Fibroblast of skin of right quadriceps (primary cell): ENCODE data around the gene C5.
"Not testable (repeated sequence)": the region's sequence is repeated elsewhere in the genome, so short reads cannot be mapped to it uniquely, and the experiment has no call there.

Source experiments
- DNase-seq: peaks from one replicate; pipeline ENCODE4 v3.0.0-alpha.2; 2013

Gene C5

DNA sequence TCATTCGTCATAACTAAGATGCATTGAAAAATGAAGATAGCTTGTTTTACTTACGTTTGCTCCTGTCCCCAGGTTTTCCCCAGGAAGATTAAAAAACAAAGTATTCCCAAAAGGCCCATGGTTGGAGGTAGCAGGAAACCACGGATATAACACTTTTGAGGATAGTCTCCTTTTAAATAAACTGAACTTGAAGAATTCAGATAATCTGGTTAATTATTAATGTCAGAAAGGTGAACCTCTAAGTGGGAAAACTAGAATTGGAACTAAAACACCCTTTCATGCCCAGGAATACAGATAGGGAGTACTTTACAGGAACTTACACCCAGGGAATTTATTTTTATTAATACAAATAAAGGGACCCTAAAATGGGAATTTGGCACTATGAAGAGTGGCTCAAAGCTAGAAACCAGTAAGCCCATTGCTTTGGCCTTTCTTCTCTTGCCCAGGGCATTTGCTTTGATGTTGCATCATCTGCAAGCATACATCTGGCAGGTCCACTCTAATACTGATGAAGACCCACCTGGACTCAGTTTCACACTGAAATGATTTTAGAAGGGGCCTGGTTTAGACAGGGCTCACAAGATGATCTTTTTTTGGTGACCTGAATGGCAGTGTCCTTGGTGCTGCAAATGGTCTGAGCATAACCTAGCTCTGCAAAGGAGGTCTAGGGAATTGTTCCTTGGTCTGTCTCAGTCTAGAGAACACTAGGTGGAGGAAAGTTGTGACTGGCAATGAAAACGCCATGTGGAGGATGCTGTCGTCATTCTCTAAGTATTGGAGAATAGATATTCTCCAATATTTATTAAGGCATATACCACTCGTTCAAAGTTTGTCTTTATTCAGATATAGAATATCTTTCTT is at the start of gene C5:
Gene C5, minus strand, starts transcription at position 148 of the 861 bp plus-strand sequence. Its CDS starts 29 bp downstream, at position 119.
- no peak for DNase-seq

DNA sequence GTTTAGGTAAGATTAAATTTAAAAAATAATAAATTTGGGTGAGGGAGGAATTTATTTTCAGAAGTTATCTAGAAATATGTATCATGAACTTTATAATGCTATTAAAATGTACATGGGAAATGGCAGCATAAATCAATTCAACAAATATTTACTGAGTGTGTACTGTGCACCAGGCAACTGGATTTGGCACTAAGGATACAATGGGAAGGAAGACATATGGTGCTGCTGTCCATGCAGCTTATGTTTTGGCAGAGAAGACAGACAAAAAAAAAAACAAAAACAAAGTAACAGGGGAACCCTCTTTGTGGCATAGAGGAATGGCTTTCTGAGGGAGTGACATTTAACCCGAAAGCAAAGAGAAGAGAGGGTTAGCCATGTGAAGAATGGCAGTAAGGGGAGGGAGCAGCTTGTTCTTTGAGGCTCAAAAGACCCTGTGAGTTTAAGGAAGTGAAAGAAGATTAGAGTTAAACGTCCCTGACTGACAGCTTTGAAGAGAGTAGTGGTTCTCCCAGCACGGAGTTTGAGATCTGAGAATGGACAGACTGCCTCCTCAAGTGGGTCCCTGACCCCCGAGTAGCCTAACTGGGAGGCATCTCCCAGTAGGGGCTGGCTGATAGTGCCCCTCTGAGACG is 48.6 kb upstream of the C5 start:
- no peak for DNase-seq

DNA sequence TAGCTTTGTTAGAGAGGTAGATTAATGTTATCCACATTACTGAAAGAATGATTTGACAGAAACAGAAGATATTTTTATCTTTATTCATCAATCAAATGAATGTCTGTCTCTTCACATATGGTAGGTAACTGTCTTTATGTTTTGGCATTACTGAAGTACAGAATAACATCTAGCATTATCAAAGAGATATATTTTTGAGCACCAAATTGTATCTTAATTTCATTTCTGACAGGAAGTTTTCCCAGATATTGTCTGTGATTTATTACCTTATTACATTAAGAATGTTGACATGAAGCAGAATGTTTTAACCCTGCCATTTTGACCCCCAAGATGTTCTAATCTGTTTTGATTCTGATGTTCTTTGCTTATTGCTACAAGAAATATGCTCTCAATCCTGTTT is 45.0 kb upstream of the C5 start:
- DNase-seq, result no peak

DNA sequence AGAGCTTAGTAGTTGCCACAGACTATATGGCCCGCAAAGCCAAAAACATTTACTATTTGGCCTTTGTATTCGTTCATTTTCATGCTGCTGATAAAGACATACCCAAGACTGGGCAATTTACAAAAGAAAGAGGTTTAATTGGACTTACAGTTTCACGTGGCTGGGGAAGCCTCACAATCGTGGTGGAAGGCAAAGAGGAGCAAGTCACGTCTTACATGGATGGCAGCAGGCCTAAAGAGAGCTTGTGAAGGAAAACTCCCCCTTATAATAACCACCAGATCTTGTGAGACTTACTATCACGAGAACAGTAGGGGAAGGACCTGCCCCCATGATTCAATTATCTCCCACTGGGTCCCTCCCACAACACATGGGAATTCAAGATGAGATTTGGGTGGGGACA is 40.7 kb upstream of the C5 start:
- not testable (repeated sequence) for DNase-seq

DNA sequence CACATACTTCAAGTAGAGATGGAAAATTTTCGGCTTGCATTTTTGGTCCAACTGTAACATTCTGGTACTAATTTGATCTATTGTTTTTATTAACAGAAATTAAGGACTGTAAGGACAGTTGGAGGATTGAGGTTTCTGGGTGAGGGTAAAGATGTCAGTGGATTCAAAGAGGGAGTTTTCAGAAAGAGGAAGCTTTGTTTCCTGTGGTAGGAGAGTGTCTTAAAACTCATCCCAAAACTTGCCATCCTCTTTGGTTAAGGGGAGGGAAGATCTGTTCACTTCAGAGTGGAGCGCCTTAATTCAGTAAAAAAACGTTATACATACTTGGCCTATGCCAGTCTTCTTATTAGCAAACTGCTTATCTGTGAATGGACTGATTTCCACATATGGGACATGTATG is 38.5 kb upstream of the C5 start:
- DNase-seq, result no peak

DNA sequence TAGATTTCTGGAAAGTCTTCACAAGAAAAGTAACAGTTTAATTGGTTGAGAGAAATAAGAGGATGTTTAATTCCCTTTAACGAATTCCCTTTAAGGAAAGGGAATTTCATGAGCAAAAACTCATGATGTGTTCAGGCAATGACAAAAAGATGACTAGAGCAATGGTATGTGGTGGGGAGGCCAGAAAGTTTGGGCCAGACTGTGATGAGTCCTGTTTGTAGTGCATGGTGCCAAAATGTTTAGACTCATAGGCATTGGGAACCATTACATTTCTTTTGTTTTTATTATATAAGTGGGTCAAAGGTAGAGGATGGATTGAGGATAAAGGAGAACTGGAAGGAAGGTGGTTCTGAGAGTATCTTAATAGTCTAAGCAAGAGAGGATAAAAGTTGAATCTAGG is 35.6 kb upstream of the C5 start:
- DNase-seq, result peak; percentile 14

DNA sequence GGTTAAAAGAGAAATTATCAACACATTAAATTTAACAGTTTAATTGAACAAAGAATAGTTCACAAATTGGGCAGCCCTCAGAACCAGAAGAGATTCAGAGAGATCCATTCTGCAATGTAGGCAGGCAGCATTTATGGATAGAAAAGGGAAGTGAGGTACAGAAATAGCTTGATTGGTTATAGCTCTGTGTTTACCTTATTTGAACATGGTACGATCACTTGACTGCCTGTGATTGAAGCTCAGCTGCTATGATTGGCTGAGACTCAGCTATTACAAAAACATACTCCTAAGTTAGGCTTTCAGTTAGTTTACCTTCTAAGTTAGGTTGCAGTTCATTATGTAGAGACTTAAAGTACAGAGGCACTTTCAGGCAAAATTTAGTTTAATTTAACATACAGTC is 32.0 kb upstream of the C5 start:
- DNase-seq, result no peak

DNA sequence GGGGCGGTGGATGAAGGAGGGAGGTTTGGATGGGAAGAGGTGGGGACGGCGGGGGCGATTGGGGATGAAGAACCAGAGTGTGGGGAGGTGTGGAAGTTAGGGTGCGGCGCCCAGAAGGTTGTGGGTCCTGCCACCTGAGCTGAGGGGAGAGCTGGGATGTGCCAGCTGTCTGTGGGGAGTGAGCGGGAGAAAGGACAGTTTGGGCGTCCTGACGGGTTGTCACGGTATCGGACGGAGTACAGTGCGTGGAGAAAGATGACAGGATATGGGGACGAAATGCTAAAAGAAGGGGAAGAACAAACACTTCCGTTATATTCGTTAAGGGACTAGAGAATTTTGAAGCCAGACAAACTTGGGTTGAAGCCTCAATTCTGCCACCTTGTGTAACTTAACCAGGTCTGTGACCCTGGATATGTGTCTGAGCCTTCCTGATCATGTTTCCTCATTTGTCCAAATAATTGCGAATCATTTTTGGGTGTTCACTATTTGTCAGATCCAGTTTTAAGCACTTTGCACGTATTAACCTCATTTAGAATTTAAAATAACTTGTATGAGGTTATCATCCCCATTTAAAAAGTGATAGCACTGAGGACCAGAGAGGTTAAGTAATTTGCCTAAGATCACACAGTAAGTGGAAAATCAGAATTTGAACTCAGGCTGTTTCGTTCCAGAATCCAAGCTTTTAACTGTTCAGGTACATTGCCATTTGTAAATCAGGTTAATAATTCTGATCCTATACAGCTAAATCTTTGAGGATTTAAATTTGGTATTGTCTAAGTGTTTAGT is 25.4 kb upstream of the C5 start:
- DNase-seq, result no peak

DNA sequence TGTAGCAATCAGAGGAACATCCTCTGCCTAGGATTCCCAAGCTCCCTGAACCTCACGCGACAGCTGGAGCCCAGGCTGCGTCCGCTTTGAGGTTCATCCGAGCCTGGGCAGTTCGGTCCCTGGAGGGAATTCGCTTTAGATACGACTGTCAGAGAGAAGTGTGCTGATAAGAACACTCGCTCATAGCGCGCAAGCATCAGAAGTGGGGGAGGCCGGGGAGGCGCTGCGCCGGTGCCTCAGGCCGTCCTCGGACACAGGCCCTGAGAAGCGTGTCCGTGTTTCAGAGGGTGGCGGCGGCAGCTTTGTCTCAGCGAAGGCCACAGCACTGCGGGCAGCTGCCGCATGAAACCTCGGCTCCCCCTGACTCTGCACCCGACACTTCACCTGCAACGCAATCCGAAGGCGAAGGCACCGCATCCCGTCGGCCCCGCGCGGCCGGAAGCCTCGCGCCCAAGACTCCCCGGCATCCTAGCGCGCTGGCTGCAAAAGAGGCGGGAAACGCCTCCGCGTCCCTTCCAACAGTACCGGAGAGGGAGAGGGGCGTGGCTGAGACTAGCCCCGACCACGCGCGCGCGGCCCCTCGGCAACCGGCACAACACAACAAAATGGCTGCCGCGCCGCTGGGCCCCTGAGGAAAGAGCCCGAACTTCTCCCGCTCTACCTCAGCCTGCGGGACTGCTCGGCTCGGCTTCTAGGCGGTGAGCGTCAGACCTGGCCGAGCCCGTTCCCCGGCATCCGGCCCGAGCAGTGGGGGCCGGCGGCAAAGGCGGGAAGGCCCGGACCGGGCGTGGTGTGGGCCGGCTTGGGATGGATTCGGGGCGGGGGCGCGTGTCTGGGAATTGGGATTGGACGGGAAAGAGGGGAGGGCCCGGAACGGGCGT is 24.5 kb upstream of the C5 start, which contains the start of gene CNTRL:
Gene CNTRL, plus strand, starts transcription at position 586 of the 881 bp plus-strand sequence. CDS start 13,372 bp downstream, outside the sequence.
- peak; percentile 91 for DNase-seq

DNA sequence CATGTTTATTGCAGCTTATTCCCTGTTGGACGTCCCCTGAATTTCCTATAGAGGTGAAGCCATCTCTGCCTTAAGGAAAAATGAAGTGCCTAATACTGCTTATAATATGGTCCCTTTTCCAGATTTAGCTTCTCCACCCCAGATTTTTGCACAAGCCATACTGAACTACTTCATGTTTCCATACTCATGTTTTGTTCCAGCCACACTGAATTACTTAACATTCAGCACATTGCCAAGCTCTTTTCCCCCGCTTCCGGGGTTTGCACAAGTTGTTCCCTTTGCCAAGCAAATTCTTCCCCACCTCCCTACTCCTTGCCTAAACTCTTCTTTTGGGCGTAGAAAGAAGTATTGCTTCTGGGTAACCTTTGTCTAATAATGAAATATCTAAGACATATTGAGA is 23.0 kb upstream of the C5 start:
- peak; percentile 83 for DNase-seq

DNA sequence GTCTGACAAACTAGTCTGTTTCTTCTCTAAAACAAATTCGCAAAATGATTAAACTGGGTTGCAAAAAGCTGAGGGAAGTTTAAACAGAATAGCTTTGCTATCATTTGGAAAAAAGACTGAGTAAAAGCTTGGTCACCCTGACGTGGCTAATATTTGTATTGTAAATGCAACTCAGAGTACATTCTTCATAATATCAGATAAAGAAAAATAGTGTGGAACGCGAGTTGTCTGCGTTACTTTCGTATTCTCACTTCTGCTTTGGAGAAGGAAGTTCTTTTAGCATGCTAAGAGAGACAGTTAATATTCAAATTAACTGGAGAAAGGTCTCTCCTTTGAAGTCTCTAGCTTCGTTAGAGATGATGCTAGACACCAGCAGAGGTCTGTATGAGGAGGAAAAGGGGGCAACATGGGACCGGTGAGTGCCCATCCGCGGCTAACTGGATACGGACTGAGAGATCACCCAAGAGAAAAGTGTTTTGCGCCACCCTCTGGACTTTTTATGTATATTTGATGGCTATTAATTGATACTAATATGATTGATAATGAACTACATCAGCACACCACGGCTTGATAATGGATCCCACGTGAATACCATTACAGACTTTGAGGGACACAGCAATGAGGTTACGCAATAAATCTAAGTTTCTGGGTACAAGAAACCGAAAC is 21.8 kb upstream of the C5 start:
- DNase-seq, result peak; percentile 44

DNA sequence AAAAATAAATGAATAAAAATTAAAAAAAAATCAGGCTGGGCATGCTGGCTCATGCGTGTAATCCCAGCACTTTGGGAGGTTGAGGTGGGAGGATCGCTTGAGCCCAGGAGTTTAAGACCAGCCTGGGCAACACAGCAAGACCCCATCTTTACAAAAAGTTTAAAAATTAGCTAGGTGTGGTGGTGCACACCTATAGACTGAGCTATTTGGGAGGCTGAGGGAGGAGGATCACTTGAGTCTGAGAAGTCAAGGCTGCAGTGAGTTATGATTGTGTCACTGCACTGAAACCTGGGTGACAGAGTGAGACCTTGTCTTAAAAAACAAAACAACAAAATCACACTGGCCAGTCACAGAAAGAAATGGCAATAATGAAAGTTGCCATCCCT is 21.3 kb upstream of the C5 start:
- DNase-seq, result no peak

DNA sequence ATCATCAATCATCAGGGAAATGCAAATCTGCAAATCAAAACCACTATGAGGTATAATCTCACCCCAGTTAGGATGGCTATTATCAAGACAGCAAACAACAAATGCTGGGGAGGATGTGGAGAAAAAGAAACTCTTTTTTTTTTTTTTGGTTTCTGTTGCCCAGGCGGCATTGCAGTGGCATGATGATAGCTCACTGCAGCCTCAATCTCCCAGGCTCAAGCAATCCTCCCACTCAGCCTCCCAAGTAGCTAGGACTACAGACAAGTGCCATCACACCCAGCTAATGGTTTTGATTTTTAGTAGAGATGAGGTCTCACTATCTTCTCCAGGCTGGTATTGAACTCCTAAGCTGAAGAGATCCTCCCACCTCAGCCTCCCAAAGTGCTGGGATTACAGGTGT is 19.3 kb upstream of the C5 start:
- DNase-seq, result no peak

DNA sequence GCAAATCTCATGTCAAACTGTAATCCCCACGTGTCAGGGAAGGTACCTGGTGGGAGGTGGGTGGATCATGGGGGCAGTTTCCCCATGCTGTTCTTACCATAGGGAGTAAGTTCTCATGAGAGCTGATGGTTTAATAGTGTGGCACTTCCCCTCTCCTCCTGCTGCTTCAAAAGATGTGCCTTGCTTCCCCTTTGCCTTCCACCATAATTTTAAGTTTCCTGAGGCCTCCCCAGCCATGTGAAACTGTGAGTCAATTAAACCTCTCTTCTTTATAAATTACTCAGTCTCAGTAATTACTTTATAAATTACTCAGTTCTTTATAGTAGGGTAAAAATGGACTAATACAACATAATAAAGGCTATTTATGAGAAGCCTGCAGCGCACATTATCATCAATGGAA is 17.6 kb upstream of the C5 start:
- DNase-seq, result no peak

DNA sequence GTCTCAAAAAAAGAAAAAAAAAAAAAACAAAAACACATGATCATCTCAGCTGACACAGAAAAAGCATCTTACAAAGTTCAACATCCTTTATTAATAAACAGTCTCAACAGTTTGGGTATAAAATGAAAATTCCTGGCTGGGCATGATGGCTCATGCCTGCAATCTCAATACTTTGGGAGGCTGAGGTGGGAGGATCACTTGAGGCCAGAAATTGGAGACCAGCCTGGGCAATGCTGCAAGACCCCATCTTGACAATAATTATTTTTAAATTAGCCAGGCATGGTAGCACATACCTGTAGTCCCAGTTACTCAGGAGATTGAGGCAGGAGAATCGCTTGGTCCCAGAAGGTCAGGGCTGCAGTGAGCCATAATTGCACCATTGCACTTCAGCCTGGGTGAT is 16.8 kb upstream of the C5 start:
- no peak for DNase-seq

DNA sequence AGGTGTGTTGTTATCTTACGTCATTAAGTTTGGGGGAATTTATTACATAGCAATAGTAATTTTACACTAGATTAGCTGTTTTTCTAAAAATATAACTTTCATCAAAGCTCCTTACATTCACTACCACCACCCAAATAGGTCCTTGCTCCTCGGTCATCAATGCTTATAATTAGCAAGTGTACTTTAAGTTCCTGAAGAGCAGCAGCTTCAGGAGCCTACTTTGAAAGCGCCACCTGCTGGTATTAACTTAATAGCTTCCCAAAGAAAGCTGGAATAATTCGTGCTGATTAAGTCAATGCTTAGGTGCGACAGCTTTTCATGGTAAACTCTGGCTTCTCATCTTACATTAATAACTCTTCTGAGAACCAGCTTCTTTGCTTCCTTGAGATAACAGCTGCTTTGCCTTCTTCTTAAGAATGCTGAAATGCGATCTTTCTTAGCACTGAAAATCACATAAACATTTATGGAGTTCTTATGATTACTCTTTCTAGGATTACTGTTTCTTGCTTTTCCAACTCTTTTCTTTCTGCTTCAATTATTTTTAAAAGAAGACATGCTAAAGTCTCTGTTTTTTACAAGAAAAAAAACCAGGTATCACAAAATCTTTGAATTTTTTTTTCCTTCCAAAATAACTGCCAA is 10.0 kb upstream of the C5 start:
- DNase-seq, result peak; percentile 61

DNA sequence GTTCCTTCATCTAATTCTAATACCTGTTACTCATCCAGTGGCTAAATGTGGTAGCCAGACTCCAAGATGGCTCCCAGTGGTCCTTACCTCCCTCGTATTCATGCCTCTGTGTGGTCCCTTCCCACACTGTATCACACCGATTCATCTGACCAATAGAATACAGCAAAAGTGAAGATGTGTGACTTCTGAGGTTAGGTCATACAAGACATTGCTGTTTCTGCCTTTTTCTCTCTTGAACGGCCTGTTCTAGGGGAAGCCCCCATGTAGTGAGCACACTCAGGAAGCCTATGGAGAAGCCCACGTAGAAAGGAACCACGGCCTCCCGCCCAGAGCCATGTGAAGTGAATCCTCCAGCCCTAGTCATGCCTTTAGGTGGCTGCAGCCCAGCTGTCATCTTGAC is 9.4 kb upstream of the C5 start:
- no peak for DNase-seq

DNA sequence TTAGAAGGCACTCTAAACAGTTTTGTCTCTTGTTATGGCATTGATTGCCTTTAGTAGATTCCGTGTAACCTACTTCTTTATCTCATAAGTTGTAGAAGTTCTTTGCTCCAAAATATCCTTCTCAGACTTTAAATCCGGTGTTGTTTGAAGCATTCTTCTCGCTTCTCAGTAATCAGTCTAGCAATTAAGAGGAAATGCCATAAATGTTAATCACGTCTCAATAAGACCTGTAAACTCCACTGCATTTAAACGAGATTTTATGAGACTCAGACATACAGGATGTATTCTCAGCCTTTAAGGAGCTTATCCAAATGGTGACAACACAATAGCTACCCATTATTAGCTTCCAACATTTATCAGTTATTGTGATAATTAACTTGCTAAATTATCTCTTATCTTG is 7.7 kb upstream of the C5 start:
- no peak for DNase-seq

DNA sequence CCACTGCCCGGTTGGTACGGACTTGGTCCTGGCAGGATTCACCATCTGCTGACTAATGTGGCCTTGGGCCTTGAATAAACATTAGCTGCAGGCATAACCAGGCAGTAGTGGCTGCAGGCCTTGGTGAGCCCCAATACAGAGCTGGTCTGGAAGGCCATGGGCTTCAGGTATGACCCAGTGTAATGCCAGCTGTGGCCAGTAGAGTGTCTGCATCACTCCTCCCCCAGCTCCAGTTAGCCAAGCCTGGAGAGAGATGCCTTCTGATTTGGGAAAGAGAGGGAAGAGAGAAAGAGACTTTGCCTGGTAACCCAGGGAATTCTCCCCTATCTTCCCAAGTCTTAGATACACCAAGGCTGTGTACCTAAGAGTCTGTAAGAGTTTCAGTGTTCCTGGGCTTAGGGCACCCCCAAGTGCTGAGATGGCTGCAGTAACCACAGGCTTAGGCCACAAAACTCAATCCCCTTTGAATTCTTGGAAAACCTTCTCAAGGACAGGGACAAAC is 5.6 kb upstream of the C5 start:
- no peak for DNase-seq

DNA sequence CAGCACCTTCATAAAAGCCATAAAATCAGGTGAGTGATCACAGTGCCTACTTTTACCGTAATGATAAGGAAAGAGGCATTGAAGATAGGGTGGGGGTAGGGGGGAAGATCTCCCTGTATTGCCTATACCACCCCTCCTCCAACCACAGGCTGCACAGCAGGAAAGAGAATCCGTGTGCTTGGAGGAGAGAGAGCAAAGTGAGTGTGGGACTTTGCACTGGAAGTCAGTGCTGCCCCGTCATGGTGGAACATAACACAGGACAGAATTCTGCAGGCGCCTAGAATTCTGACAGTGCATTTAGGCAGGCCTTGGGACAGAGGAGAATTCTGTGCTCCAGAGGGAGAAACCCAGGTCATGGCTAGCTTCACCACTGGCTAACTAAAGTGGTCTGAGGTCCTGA is 3.5 kb upstream of the C5 start:
- DNase-seq, result no peak

DNA sequence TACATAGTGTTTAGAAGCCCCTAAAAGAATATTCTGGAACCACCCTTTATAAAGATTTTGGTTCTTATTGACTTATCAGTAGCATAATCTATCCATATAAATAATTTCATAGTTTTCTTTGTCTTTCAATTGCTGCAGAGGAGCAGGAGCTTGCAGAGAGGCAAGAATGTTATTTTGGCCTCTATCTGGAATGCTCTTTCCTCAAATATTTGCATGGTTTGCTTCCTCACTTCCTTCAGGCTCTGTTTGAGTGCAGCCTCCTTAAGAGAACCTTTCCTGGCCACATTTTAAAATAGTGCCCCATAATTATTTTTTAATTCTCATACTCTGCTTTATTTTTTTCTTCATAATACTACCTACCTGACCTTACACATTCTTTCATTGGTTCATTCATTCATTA is 1.5 kb downstream of the C5 start:
- DNase-seq, result no peak
